OCI-LY3 (cell line): ENCODE results near the gene TTC9.

Experiments used
- CTCF ChIP-seq: fragments of 200-600, 300-600 bp; sonication (generic); IDR thresholded peaks from 2 replicates; pipeline ENCODE4 v1.5.1; 2014; ENCODE audit warnings: antibody characterized with exemption, low read length, low read depth
- EZH2phosphoT487 ChIP-seq: fragments of 200-600 bp; shearing (Covaris generic); IDR thresholded peaks from 2 replicates; pipeline ENCODE4 v1.6.1; 2018; ENCODE audit warnings: antibody characterized with exemption, mixed run types, low read depth

DNA sequence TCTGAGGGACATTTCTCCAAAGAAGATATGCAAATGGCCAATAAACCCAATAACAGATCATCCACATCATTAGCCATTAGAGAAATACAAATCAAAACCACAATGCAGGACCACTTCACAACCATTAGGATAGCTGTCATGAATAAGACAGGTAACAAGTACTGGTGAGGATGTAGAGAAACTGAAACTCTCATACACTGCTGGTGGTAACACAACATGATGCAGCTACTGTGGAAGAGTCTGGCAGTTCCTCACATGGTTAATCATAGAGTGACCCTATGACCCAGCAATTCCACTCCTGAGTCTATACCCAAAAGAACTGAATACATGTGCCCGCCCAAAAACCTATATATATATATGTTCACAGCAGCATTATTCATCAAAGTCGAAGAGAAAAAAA is 39.0 kb downstream of the TTC9 start:
- TF ChIP-seq CTCF (no peak), EZH2phosphoT487 (no peak)
